Gastroesophageal sphincter (tissue), 4 donors: Measurements from ENCODE around the gene KIF3C. TPM values are rescaled to one million over a fixed set of nuclear protein-coding genes. Genes with fewer than 3 reads are reported as not detected.
"Not testable (repeated sequence)": the region's sequence is repeated elsewhere in the genome, so short reads cannot be mapped to it uniquely, and the experiment has no call there.

Experiments used
- ATAC-seq: fragments of 150-250 bp; one replicate; pipeline ENCODE4 v1.9.1; 2016; ENCODE audit warnings: mild to moderate bottlenecking, moderate library complexity
- H3K27ac ChIP-seq, 4 donors: fragments of 200-600 bp; sonication (generic) in 3 of 4; 1 replicate in 3 of 4; 2 replicates in 1 of 4; pipeline ENCODE4 v1.5.1; 2016 to 2019
- H3K27me3 ChIP-seq: fragments of 200-600 bp; sonication (generic); one replicate; pipeline ENCODE4 v1.5.1; 2019
- H3K36me3 ChIP-seq, 2 donors: fragments of 200-600 bp; sonication (generic); one replicate each; pipeline ENCODE4 v1.5.1; 2019; ENCODE audit warnings: control low read depth in 1 of 2
- H3K4me1 ChIP-seq, 3 donors: fragments of 200-600 bp; sonication (generic); 1 replicate in 2 of 3; 2 replicates in 1 of 3; pipeline ENCODE4 v1.5.1; 2016 to 2019; ENCODE audit warnings: control low read depth in 2 of 3
- H3K4me3 ChIP-seq, 2 donors: fragments of 200-600 bp; sonication (generic); one replicate each; pipeline ENCODE4 v1.5.1; 2019; ENCODE audit warnings: mild to moderate bottlenecking in 1 of 2, moderate library complexity in 1 of 2
- H3K9me3 ChIP-seq, 3 donors: fragments of 200-600 bp; sonication (generic); one replicate each; pipeline ENCODE4 v1.5.1; 2017 to 2019; ENCODE audit warnings: control low read depth in 2 of 3
- CTCF ChIP-seq, 4 experiments: fragments of 200-600 bp in 2 of 4; fragments of 450-650 bp in 2 of 4; sonication (generic) in 1 of 4; IDR thresholded peaks; one replicate each; pipeline ENCODE4 v1.5.1; 2017 to 2019; ENCODE audit warnings: antibody characterized with exemption in 4 of 4, mild to moderate bottlenecking in 2 of 4, moderate library complexity in 2 of 4
- EP300 ChIP-seq: sonication (generic); formaldehyde crosslinking; IDR thresholded peaks from one replicate; pipeline ENCODE4 v1.6.1; 2017; ENCODE audit warnings: antibody characterized with exemption, mild to moderate bottlenecking
- POLR2A ChIP-seq, 2 donors: fragments of 450-650 bp; IDR thresholded peaks; one replicate each; pipeline ENCODE4 v1.6.1; 2017; ENCODE audit warnings: antibody characterized with exemption in 2 of 2, mild to moderate bottlenecking in 2 of 2, moderate library complexity in 1 of 2
- POLR2AphosphoS5 ChIP-seq: sonication (generic); formaldehyde crosslinking; IDR thresholded peaks from one replicate; pipeline ENCODE4 v1.6.1; 2017; ENCODE audit warnings: antibody characterized with exemption
- WGBS, 2 donors: methylation state at CpG; one replicate each; pipeline ENCODE4 v1.1.5; 2018; ENCODE audit warnings: low coverage in 1 of 2; 5-methylcytosine and 5-hydroxymethylcytosine counted together
- total RNA-seq, 4 donors: library from RNA; depleted of rRNA; stranded (reverse); fragments of >200 nt; gene quantifications; one replicate each; pipeline ENCODE4 v1.1.0, GENCODE V29; 2016

The KIF3C gene
- total RNA-seq = 10 to 100 TPM in 2 of 4 donors, 1 to 10 TPM in 2; 5.9 to 14.6 (median 10.2) TPM

GRCh38 chr2:25982273-25982967 is at the start of gene KIF3C:
Gene KIF3C (minus strand): TSS chr2:25982497. CDS start chr2:25981917, 580 bp downstream.
- H3K4me3 ChIP-seq = peak within 1 kb of the TSS; percentile 74 to 93
- 0% methylated on average over 7 to 16 of the region's 58 CpGs for WGBS, 2 donors
- H3K9me3 ChIP-seq = no peaks in the 10 kb centered on the region
- no peaks in the 10 kb centered on the region for H3K27me3 ChIP-seq
- H3K27ac ChIP-seq = peak within 1 kb of the TSS in 3 of 4 donors; percentile 82 to 85 (median 83)
- no peaks in the 10 kb centered on the region for H3K36me3 ChIP-seq
- TF ChIP-seq POLR2A (IDR thresholded peaks at IDR 0.05) = peak in 1 of 2 donors; percentile 13
- peak in 1 of 4 experiments; percentile 11 for TF ChIP-seq CTCF (IDR thresholded peaks at IDR 0.05)
- TF ChIP-seq POLR2AphosphoS5 = no peak
- H3K4me1 ChIP-seq = peaks cover 0 to 52% (median 30%) of the 10 kb centered on the region in 3 donors
- ATAC-seq = peak; percentile 83

GRCh38 chr2:26028083-26028482 is 45.8 kb upstream of the KIF3C start:
- H3K36me3 ChIP-seq, H3K27me3 ChIP-seq, H3K4me3 ChIP-seq, H3K4me1 ChIP-seq, ATAC-seq, H3K9me3 ChIP-seq, H3K27ac ChIP-seq: not testable (repeated sequence)
- WGBS, 2 donors = 76 to 87% methylated on average over 8 to 15 of the region's 16 CpGs

GRCh38 chr2:26025509-26025908 is 43.2 kb upstream of the KIF3C start:
- Histone ChIP-seq H3K27ac (no peak overlapping the region), H3K4me1 (no peaks in the 10 kb centered on the region), H3K4me3 (no peak overlapping the region), H3K36me3 (no peaks in the 10 kb centered on the region), H3K9me3 (no peaks in the 10 kb centered on the region), H3K27me3 (no peaks in the 10 kb centered on the region)
- no peak for ATAC-seq
- TF ChIP-seq POLR2AphosphoS5 (no peak), POLR2A (IDR thresholded peaks at IDR 0.05) (no peak), CTCF (IDR thresholded peaks at IDR 0.05) (no peak), EP300 (no peak)

GRCh38 chr2:26024260-26024659 is 42.0 kb upstream of the KIF3C start:
- no peak overlapping the region for H3K4me3 ChIP-seq
- no peak for TF ChIP-seq POLR2A (IDR thresholded peaks at IDR 0.05)
- no peak for TF ChIP-seq CTCF (IDR thresholded peaks at IDR 0.05)
- TF ChIP-seq EP300 = no peak
- no peak for TF ChIP-seq POLR2AphosphoS5
- no peaks in the 10 kb centered on the region for H3K27me3 ChIP-seq
- ATAC-seq = no peak
- no peaks in the 10 kb centered on the region for H3K36me3 ChIP-seq
- WGBS, 2 donors = 95 to 100% methylated on average over 1 to 2 of the region's 2 CpGs
- H3K27ac ChIP-seq = no peak overlapping the region
- H3K4me1 ChIP-seq = no peaks in the 10 kb centered on the region
- H3K9me3 ChIP-seq = no peaks in the 10 kb centered on the region

- no peaks in the 10 kb centered on the region for H3K9me3 ChIP-seq
- no peak for ATAC-seq
- no peak overlapping the region for H3K4me3 ChIP-seq
- 75 to 85% methylated on average over 2 to 4 of the region's 4 CpGs for WGBS, 2 donors
- no peak for TF ChIP-seq CTCF (IDR thresholded peaks at IDR 0.05)
- TF ChIP-seq POLR2AphosphoS5 = no peak
- TF ChIP-seq EP300 = no peak
- TF ChIP-seq POLR2A (IDR thresholded peaks at IDR 0.05) = no peak
- H3K27me3 ChIP-seq = no peaks in the 10 kb centered on the region
- H3K36me3 ChIP-seq = no peaks in the 10 kb centered on the region
- H3K4me1 ChIP-seq = peaks cover 0 to 19% (median 10%) of the 10 kb centered on the region in 3 donors
- H3K27ac ChIP-seq = no peak overlapping the region
Measured at GRCh38 chr2:26020231-26020640, 37.9 kb upstream of the KIF3C start.
